NCI-H2029 (cell line): Measurements from ENCODE around the gene BCOR.
A peak's percentile ranks its signal among the peaks of the same experiment; 100 is the strongest.

ENCODE experiments used
- DNase-seq: peaks from one replicate; lab custom pipeline; 2025; lab: John Stamatoyannopoulos, UW

BCOR gene

DNA sequence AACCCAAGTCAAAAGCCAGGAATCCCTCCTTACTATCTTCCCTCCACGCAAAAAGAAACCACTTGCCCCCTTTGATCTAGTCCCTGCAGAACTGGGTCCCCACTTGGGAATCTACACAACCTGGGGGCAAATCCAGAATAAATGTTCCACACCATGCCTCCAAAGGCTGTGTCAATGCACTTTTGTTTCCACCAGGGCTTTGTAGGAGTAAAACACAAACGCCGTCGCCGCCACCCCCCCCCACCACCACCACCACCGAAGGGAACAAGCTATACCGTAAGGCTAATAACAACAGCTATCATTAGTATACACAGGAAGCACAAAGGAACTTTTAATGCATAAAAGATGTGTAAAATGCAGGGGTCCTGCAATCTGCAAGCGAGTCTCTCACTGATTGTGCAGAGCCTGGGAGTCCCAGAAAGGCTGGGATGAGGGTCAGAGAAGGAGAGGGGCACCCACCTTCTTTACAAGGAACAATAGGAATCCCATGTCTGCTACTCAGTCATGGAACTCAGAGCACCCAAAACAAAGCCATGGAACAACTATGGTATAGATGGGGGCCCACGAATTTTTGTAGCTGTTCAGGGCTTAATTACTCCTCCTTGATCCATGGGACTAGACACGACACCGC lies 13.2 kb downstream of the BCOR start:
- DNase-seq = no peak

- DNase-seq = no peak
Observed at GRCh38 chrX:40083979-40084359, 13.8 kb downstream of the BCOR start.

GRCh38 chrX:40083120-40083978 lies 14.4 kb downstream of the BCOR start:
- no peak for DNase-seq

GRCh38 chrX:40082447-40083119 lies 15.2 kb downstream of the BCOR start:
- no peak for DNase-seq

GRCh38 chrX:40081679-40082068 lies 16.1 kb downstream of the BCOR start:
- DNase-seq = no peak

- no peak for DNase-seq
Observed at GRCh38 chrX:40080894-40081678, 16.7 kb downstream of the BCOR start.

DNA sequence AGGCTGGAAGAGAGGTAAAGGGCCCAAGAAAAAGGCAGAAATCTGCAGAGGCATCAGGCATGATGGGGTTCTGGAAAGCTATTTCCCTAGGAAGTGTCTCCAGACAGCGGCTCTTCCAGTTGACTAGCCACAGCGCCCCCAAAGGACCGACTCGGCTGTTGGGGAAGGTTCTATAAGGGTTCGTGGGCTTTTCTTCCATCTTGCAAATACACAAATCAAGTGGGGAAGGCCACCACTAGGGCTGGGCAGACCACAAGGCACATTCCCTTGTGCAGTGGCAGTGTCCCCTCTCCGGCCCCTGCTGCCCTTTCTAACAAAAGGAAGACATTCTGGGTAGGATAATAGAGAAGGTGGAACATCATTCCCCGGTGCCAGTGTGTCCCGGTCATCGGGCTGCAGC lies 18.2 kb downstream of the BCOR start:
- no peak for DNase-seq

- no peak for DNase-seq
Observed at GRCh38 chrX:40078489-40079227, 19.1 kb downstream of the BCOR start.

- no peak for DNase-seq
Observed at GRCh38 chrX:40077906-40078305, 19.9 kb downstream of the BCOR start.

GRCh38 chrX:40076750-40077575 lies 20.8 kb downstream of the BCOR start:
- DNase-seq = no peak

DNA sequence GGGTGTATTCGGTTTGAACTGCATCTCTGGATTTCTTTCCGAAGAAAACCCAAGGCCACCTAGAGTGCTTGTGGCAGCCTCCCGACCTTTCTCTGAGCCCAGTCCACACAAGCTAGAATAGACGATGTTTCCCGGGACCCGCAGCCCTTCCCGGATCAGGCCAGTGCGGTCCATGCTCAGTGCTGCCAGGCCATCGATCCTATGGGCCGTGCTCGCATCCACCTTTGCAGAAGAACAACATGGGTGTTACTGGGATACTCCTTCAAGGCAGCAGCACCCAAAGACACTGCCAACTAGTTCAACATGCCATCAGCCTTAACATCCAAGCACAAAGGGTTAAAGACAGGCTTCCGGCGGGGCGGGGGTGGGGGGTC lies 22.8 kb downstream of the BCOR start:
- no peak for DNase-seq

DNA sequence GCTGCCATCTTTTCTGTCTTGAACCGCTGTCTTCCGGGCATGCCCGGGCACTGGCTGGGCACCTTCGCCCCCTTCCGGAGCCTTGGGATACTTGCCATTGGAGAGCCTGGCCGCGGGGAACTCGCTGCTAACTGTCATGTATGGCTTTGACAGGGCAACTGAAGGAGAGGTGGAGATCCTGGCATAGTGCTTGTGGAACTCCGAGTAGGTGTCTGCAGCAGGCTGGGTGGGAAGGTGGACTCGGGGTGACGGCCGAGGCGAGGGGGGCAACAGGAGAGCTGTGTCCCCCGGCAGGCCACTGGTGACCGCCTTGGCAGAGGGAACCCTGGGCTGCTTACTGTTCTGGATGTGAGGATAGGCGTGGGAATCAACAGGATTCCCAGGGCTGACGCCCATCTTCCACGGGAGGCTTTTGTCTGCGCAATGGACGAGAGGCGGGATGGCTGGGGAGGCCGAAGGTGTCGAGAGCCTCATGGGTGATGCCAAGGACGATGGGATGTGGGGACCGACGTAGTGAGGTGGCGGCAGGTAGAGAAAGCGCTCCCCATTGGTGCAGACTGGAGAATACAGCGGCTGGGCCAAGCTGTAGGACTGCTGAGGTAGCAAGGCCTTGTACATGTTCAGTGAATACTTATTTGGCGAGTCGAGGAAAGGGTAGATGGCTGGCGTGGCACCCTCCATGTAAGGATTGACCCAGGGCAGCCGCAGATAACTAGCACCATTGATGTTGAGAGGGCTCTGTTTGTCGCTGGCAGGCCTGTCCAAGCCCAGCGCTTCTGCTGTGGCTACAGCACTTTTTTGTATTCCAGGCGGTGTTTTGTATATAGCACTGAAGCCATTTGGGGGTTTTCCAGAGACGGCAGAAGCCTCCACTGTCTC lies 23.4 kb downstream of the BCOR start:
- no peak for DNase-seq

GRCh38 chrX:40073439-40074054 lies 24.2 kb downstream of the BCOR start:
- no peak for DNase-seq

DNA sequence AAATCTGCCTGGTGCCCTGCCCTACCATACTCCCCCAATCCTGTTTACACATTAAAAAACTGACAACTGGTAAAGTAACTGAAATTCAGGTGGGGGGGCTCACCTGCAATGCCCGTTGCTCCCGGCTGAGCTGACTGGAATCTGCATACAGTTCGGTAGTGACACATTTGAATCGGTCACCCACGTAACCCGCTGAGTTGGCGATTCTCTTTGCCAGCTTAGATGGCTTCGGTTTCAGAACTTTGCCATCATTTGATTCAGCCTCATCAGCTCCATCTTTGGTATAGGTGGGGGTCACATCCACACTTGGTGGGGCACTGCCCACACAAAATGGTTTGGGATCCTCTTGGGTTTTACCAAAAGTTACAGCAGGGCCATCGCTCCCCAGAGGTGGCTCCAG lies 25.5 kb downstream of the BCOR start:
- DNase-seq = no peak

DNA sequence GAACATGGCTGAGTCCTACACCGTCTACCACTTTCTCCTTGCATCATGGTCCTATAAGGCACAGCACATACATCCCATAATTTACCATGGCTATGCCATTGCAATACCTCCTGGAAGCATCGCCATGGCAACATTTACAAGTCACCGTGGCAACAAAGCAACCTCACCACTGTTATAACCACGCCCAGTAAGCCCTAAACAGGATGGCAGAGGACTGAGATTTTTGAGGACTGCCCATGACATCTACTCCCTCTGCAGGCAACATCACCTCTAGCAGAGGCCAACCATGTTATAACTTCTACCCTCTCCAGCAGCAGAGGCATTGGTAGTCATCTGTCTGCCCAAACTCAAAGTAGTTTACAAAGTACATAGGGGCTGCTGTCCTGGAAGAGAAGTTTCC lies 29.7 kb downstream of the BCOR start:
- peak; percentile 15 for DNase-seq

GRCh38 chrX:40066700-40067099 lies 31.1 kb downstream of the BCOR start:
- DNase-seq = no peak

- no peak for DNase-seq
Observed at GRCh38 chrX:40065296-40066046, 32.3 kb downstream of the BCOR start.

- DNase-seq = peak; percentile 60
Observed at GRCh38 chrX:40064055-40064597, 33.6 kb downstream of the BCOR start.
